AG04450 (cell line): ENCODE data around the gene MKI67. TPM values are rescaled to one million over a fixed set of nuclear protein-coding genes. Genes with fewer than 3 reads are reported as not detected.

Experiments used
- CTCF ChIA-PET: fragments of 300-600, 350-600 bp; formaldehyde crosslinking; extraction: SDS; loops from one replicate; lab custom pipeline; 2022; ENCODE audit warnings: antibody characterized with exemption, inconsistent platforms; lab: Charles Lee
- POLR2A ChIA-PET: fragments of 350-600 bp; formaldehyde crosslinking; extraction: SDS; loops from one replicate; lab custom pipeline; 2021; ENCODE audit warnings: antibody characterized with exemption, inconsistent platforms; lab: Yijun Ruan, JAX
- DNase-seq: peaks from one replicate; pipeline ENCODE4 v3.0.0-alpha.2; 2011; ENCODE audit warnings: low read depth, low spot score
- H3K27ac ChIP-seq: one replicate; pipeline ENCODE4 v1.5.1; 2012; ENCODE audit warnings: low read depth, low read length, control low read depth
- H3K27me3 ChIP-seq: one replicate; pipeline ENCODE4 v1.6.0; 2012; ENCODE audit warnings: low read length; ENCODE audit not compliant: control insufficient read depth, insufficient read depth
- H3K4me3 ChIP-seq: 2 replicates; pipeline ENCODE4 v1.5.1; 2011; ENCODE audit warnings: mild to moderate bottlenecking, low read depth, low read length, control low read depth
- H3K9me3 ChIP-seq: 2 replicates; pipeline ENCODE4 v1.5.1; 2012; ENCODE audit warnings: low read length; ENCODE audit not compliant: control insufficient read depth, insufficient read depth
- CTCF ChIP-seq: IDR thresholded peaks from 2 replicates; pipeline ENCODE4 v1.5.1; 2011; ENCODE audit warnings: low read depth, low read length, control low read depth, inconsistent platforms
- polyA plus RNA-seq: library from polyadenylated mRNA; depleted of rRNA; stranded (reverse); fragments of >200 nt; gene quantifications from 2 replicates; pipeline ENCODE4 v1.2.3, GENCODE V29; 2011

The MKI67 gene
- polyA plus RNA-seq, 1 experiment = 10.3 TPM

DNA sequence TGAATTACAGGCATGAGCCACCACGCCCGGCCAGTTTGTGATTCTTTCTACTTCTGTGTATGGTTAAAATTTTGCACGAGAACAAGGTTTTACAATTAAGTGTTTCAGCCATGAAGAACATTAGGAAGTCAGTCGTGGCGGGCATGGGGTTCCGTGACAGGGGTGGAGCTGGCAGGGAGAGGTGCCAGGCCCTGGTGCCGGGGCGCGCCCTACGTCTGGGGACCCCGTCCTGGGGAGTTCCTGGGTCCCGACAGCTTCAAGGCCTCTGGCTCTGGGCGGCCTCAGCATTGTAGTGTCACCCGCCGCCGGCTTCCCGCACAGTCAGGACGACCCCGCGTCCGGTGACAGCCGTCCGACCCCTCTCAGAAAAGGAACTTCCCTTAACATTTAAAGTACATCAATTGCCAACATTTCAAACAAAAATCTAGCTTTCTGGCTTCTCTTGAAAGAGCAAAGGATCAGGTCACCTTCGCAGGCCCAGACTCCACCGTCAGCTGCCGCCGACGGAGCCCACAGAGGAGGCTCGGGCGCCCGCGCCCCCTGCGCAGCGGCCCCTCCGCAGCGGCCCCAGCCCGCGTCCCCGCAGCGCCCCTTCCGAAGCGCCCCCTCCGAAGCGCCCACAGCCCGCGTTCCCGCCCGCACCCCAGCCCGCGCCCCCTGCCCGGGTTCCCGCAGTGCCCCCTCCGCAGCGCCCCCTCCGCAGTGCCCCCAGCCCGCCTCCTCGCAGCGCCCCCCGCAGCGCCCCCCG lies 23.2 kb upstream of the MKI67 start:
- ChIA-PET POLR2A (no interaction called here), CTCF (interaction anchor here (0.7 to 2.7 kb wide), 12 partner anchors 10 to 115 kb away, joined by 3 to 14 read pairs (median 4); no protein-coding TSS in a partner anchor)
- H3K27me3 ChIP-seq = peaks cover 16% of the 10 kb centered on the region
- H3K9me3 ChIP-seq = no peaks in the 10 kb centered on the region
- no peak overlapping the region for H3K4me3 ChIP-seq
- DNase-seq = no peak
- no peak overlapping the region for H3K27ac ChIP-seq
- no peak for TF ChIP-seq CTCF

GRCh38 chr10:128147669-128148068 lies 21.4 kb upstream of the MKI67 start:
- ChIA-PET CTCF (interaction anchor here (0.7 kb wide), 2 partner anchors 23 to 1190 kb away, joined by 4 to 5 read pairs; no protein-coding TSS in a partner anchor), POLR2A (no interaction called here)
- TF ChIP-seq CTCF = no peak
- DNase-seq = peak; percentile 26
- Histone ChIP-seq H3K9me3 (no peaks in the 10 kb centered on the region), H3K27me3 (peaks cover 15% of the 10 kb centered on the region), H3K27ac (no peak overlapping the region), H3K4me3 (no peak overlapping the region)

DNA sequence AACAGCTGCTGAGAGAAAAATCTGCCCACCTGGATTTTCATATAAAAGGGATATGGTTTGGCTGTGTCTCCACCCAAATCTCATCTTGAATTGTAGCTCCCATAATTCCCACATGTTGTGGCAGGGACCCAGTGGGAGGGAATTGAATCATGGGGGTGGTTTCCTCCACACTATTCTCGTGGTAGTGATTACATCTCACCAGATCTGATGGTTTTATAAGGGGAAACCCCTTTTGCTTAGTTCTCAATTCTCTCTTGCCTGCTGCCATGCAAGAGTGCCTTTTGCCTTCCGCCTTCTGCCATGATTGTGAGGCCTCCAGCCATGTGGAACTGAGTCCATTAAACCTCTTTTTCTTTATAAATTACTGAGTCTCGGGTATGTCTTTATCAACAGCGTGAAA lies 20.8 kb upstream of the MKI67 start:
- POLR2A ChIA-PET = no interaction called here
- Histone ChIP-seq H3K27ac (no peak overlapping the region), H3K27me3 (peaks cover 15% of the 10 kb centered on the region), H3K4me3 (no peak overlapping the region), H3K9me3 (no peaks in the 10 kb centered on the region)
- TF ChIP-seq CTCF = no peak
- no peak for DNase-seq
- CTCF ChIA-PET = interaction anchor here (1.1 kb wide), 1 partner anchor 69 kb away, joined by 6 read pairs; no protein-coding TSS in a partner anchor

DNA sequence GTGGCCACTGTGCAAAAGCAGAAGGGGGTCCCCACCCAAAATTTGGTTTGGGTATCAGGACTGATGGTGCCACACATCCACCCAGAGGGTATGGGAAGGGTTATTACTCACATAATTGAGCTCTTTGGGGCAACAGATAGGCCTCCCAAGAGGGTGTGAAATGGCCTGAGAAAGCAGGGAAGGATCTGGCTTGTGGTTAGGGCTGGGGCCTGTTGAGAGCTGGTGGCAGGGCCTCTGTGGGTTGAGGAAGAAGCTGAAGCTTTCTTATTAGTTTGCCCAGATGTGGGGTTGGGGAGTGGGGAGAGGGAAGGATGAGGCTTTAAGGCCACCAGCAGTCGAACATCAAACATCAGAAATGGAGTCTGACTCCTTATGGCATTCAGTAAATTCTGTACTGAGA lies 18.3 kb upstream of the MKI67 start:
- no peak overlapping the region for H3K4me3 ChIP-seq
- no peak overlapping the region for H3K27ac ChIP-seq
- no peak for TF ChIP-seq CTCF
- DNase-seq = no peak
- peaks cover 10% of the 10 kb centered on the region for H3K27me3 ChIP-seq
- ChIA-PET POLR2A (no interaction called here), CTCF (interaction anchor here (0.5 to 1.0 kb wide), 2 partner anchors 65 to 75 kb away, joined by 3 read pairs; no protein-coding TSS in a partner anchor)
- H3K9me3 ChIP-seq = no peaks in the 10 kb centered on the region

- no peak for TF ChIP-seq CTCF
- POLR2A ChIA-PET = no interaction called here
- CTCF ChIA-PET = no interaction called here
- no peaks in the 10 kb centered on the region for H3K9me3 ChIP-seq
- peaks cover 8% of the 10 kb centered on the region for H3K27me3 ChIP-seq
- H3K4me3 ChIP-seq = no peak overlapping the region
- H3K27ac ChIP-seq = no peak overlapping the region
- no peak for DNase-seq
These were observed 17.3 kb upstream of the MKI67 start for GRCh38 chr10:128143531-128143930.
